Upper lobe of left lung (tissue), 6 donors: ENCODE data around the gene CPO. TPM values are rescaled to one million over a fixed set of nuclear protein-coding genes. Genes with fewer than 3 reads are reported as not detected.

Source experiments
- ATAC-seq, 2 donors: fragments of 200-7000 bp; cut with Tn5 transposase; one replicate each; pipeline ENCODE4 v1.9.1; 2022; ENCODE audit warnings: mild to moderate bottlenecking in 2 of 2, moderate library complexity in 2 of 2; ENCODE audit not compliant: low FRiP score in 2 of 2
- DNase-seq, 2 donors: peaks; one replicate each; pipeline ENCODE4 v3.0.0-alpha.2; 2019 to 2020
- H3K27ac ChIP-seq, 4 donors: fragments of 200-600 bp; sonication (generic); one replicate each; pipeline ENCODE4 v1.5.1; 2016 to 2019
- H3K27me3 ChIP-seq, 4 donors: fragments of 200-600 bp; sonication (generic); one replicate each; pipeline ENCODE4 v1.5.1; 2017 to 2019
- H3K36me3 ChIP-seq, 4 donors: fragments of 200-600 bp; sonication (generic); one replicate each; pipeline ENCODE4 v1.5.1; 2016 to 2019
- H3K4me1 ChIP-seq, 4 donors: fragments of 200-600 bp; sonication (generic); one replicate each; pipeline ENCODE4 v1.5.1; 2018 to 2019
- H3K4me3 ChIP-seq, 4 donors: fragments of 200-600 bp; sonication (generic); one replicate each; pipeline ENCODE4 v1.5.1; 2017 to 2019; ENCODE audit warnings: mild to moderate bottlenecking in 2 of 4, moderate library complexity in 1 of 4
- H3K9me3 ChIP-seq, 4 donors: fragments of 200-600 bp; sonication (generic); one replicate each; pipeline ENCODE4 v1.5.1; 2018 to 2019
- EP300 ChIP-seq, 4 donors: sonication (generic); formaldehyde crosslinking; IDR thresholded peaks; one replicate each; pipeline ENCODE4 v1.5.1; 2017; ENCODE audit warnings: antibody characterized with exemption in 4 of 4, control low read depth in 2 of 4
- POLR2A ChIP-seq, 4 donors: fragments of 450-650 bp; IDR thresholded peaks; one replicate each; pipeline ENCODE4 v1.5.1; 2016 to 2017; ENCODE audit warnings: antibody characterized with exemption in 4 of 4, mild to moderate bottlenecking in 2 of 4
- POLR2AphosphoS5 ChIP-seq, 2 donors: sonication (generic); formaldehyde crosslinking; IDR thresholded peaks; one replicate each; pipeline ENCODE4 v1.5.1; 2017; ENCODE audit warnings: antibody characterized with exemption in 2 of 2
- WGBS, 2 donors: methylation state at CpG; one replicate each; pipeline ENCODE4 v1.1.5; 2017 to 2018; 5-methylcytosine and 5-hydroxymethylcytosine counted together
- total RNA-seq, 6 donors: library from RNA; depleted of rRNA in 4 of 6; stranded (reverse); fragments of >200 nt in 4 of 6; gene quantifications; one replicate each; pipeline versions ENCODE4 v1.1.0 to v1.2.1, GENCODE V29; 2016 to 2021
- TF ChIP-seq, protein P1 (sequence below), 6 experiments: fragments of 450-650 bp in 4 of 6; fragments of 200-600 bp in 2 of 6; sonication (generic) in 2 of 6; IDR thresholded peaks; one replicate each; pipeline ENCODE4 v1.5.1; 2016 to 2019; ENCODE audit warnings: antibody characterized with exemption in 6 of 6
- donor health status: DM: no; HTN: no; CAD: no; lungs with moderate emphysema.
- donor health status: DM: no; HTN: yes; CAD: no; lungs with severe emphysema.

The CPO gene
- total RNA-seq, 6 donors from 2014 or later, result not detected

DNA sequence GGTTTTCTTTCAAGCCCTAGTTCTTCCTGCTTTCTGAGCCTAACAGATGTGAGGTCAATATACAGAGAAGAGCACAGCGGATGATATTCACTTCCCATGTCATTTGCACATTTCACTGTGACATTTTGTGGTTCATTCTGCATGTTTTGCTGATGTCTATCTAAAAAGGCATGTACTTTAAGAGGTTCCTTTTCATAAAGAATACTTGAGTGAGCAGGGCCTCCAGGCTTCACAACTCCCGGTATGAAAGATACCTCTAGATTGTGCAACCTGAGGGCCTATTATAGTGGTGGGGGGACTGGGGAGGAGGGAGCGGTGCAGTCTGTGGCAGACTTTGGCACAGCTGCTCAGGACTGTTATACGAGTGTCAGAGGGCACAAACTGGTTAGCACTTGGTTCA lies 54.6 kb downstream of the CPO start:
- Histone ChIP-seq H3K9me3 (no peaks in the 10 kb centered on the region), H3K4me3 (no peak overlapping the region), H3K4me1 (peaks cover 0 to 6% (median 3%) of the 10 kb centered on the region in 4 donors), H3K27ac (no peak overlapping the region), H3K27me3 (no peaks in the 10 kb centered on the region), H3K36me3 (no peaks in the 10 kb centered on the region)
- WGBS, 2 donors, result 28 to 53% methylated on average over 4 of the region's 4 CpGs
- DNase-seq, result peak in 1 of 2 donors; percentile 67
- TF ChIP-seq EP300 (IDR thresholded peaks at IDR 0.05), result no peak
- no peak for TF ChIP-seq POLR2A (IDR thresholded peaks at IDR 0.05)
- no peak for TF ChIP-seq POLR2AphosphoS5 (IDR thresholded peaks at IDR 0.05)
- TF ChIP-seq, protein P1, sequence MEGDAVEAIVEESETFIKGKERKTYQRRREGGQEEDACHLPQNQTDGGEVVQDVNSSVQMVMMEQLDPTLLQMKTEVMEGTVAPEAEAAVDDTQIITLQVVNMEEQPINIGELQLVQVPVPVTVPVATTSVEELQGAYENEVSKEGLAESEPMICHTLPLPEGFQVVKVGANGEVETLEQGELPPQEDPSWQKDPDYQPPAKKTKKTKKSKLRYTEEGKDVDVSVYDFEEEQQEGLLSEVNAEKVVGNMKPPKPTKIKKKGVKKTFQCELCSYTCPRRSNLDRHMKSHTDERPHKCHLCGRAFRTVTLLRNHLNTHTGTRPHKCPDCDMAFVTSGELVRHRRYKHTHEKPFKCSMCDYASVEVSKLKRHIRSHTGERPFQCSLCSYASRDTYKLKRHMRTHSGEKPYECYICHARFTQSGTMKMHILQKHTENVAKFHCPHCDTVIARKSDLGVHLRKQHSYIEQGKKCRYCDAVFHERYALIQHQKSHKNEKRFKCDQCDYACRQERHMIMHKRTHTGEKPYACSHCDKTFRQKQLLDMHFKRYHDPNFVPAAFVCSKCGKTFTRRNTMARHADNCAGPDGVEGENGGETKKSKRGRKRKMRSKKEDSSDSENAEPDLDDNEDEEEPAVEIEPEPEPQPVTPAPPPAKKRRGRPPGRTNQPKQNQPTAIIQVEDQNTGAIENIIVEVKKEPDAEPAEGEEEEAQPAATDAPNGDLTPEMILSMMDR (IDR thresholded peaks at IDR 0.05), result no peak
- ATAC-seq, result peak; percentile 24 to 91

- Histone ChIP-seq H3K9me3 (no peaks in the 10 kb centered on the region), H3K4me1 (peaks cover 0 to 6% (median 0%) of the 10 kb centered on the region in 4 donors), H3K36me3 (no peaks in the 10 kb centered on the region), H3K4me3 (no peak overlapping the region), H3K27ac (no peak overlapping the region), H3K27me3 (no peaks in the 10 kb centered on the region)
- no peak for ATAC-seq
- DNase-seq, result no peak
- TF ChIP-seq, protein P1 (IDR thresholded peaks at IDR 0.05), result no peak
- TF ChIP-seq POLR2A (IDR thresholded peaks at IDR 0.05) (no peak), POLR2AphosphoS5 (IDR thresholded peaks at IDR 0.05) (no peak), EP300 (IDR thresholded peaks at IDR 0.05) (no peak)
Observed at GRCh38 chr2:206996556-206997065, 57.3 kb downstream of the CPO start.

GRCh38 chr2:207008105-207008990 lies 69.0 kb downstream of the CPO start:
- WGBS, 2 donors, result 59 to 68% methylated on average over 1 of the region's 1 CpG
- no peaks in the 10 kb centered on the region for H3K36me3 ChIP-seq
- H3K4me1 ChIP-seq, result no peaks in the 10 kb centered on the region
- H3K9me3 ChIP-seq, result no peaks in the 10 kb centered on the region
- no peak for TF ChIP-seq EP300 (IDR thresholded peaks at IDR 0.05)
- TF ChIP-seq, protein P1 (IDR thresholded peaks at IDR 0.05), result peak in 2 of 6 experiments; percentile 9 to 11
- TF ChIP-seq POLR2AphosphoS5 (IDR thresholded peaks at IDR 0.05), result no peak
- TF ChIP-seq POLR2A (IDR thresholded peaks at IDR 0.05), result no peak
- H3K27ac ChIP-seq, result no peak overlapping the region
- no peaks in the 10 kb centered on the region for H3K27me3 ChIP-seq
- no peak overlapping the region for H3K4me3 ChIP-seq
- DNase-seq (no peak), ATAC-seq (no peak)

- no peak overlapping the region for H3K4me3 ChIP-seq
- no peaks in the 10 kb centered on the region for H3K27me3 ChIP-seq
- H3K27ac ChIP-seq, result no peak overlapping the region
- H3K4me1 ChIP-seq, result no peaks in the 10 kb centered on the region
- H3K9me3 ChIP-seq, result no peaks in the 10 kb centered on the region
- DNase-seq (no peak), ATAC-seq (no peak)
- no peaks in the 10 kb centered on the region for H3K36me3 ChIP-seq
- TF ChIP-seq POLR2AphosphoS5 (IDR thresholded peaks at IDR 0.05), result no peak
- no peak for TF ChIP-seq POLR2A (IDR thresholded peaks at IDR 0.05)
- no peak for TF ChIP-seq EP300 (IDR thresholded peaks at IDR 0.05)
- TF ChIP-seq, protein P1 (IDR thresholded peaks at IDR 0.05), result no peak
- WGBS, 2 donors, result 50 to 100% methylated on average over 1 of the region's 1 CpG
Observed at GRCh38 chr2:207012461-207012860, 73.1 kb downstream of the CPO start.
